ENCODE data around the gene KIF14. TPM values are rescaled to one million over a fixed set of nuclear protein-coding genes. Genes with fewer than 3 reads are reported as not detected.

Gene KIF14
- total and polyA plus RNA-seq, 2 donors (not counting 3 experiments of a cell fraction or from before 2014, with no cell fraction given): 1.5 to 13.8 TPM

- ChIA-PET CTCF (no interaction called here), POLR2A (no interaction called here)
Observed at GRCh38 chr1:200520735-200521134, 99.8 kb downstream of the KIF14 start.

More at GRCh38 chr1:200520735-200521134, 99.8 kb downstream of the KIF14 start:
- H3K27me3 ChIP-seq (ENCODE audit: control insufficient read depth in 2 of 2, insufficient read depth in 2 of 2, low read length in 2 of 2): peaks cover 0 to 4% of the 10 kb centered on the region in 2 experiments
- H3K9ac ChIP-seq (replicated peaks; ENCODE audit: extremely low read depth, insufficient read depth, low read length): no peak overlapping the region
- H3K4me3 ChIP-seq (replicated peaks in 1 of 3; ENCODE audit: insufficient read depth in 1 of 3, low read depth in 1 of 3, low read length in 3 of 3): no peak overlapping the region
- no peak overlapping the region for H3K4me2 ChIP-seq (ENCODE audit: insufficient read depth, low read length)
- H3K4me1 ChIP-seq (ENCODE audit: control insufficient read depth, extremely low read depth, insufficient read depth, low read length): no peaks in the 10 kb centered on the region
- no peak for FAIRE-seq
- no peaks in the 10 kb centered on the region for H4K20me1 ChIP-seq (replicated peaks; ENCODE audit: control insufficient read depth, extremely low read depth, insufficient read depth, low read length)
- DNase-seq (ENCODE audit: low read depth, low spot score): no peak
- no peaks in the 10 kb centered on the region for H3K79me2 ChIP-seq (ENCODE audit: control insufficient read depth, insufficient read depth, low read length)
- no peak overlapping the region for H3K27ac ChIP-seq (ENCODE audit: insufficient read depth, low read depth, low read length)
- no peak overlapping the region for H2AFZ ChIP-seq (ENCODE audit: low read depth, low read length)
- BruUV-seq (replicated peaks): no TSS peak
- dilution Hi-C loops (cut with MboI; ENCODE audit: extremely low pct_ligation_motif_present, low sequenced_read_pairs) (no loop called here), intact Hi-C loops (cut with micrococcal nuclease) (no loop called here)
- no peaks in the 10 kb centered on the region for H3K36me3 ChIP-seq (ENCODE audit: control insufficient read depth in 2 of 2, extremely low read depth in 1 of 2, insufficient read depth in 2 of 2, low read length in 2 of 2)
- TF ChIP-seq CTCF (IDR thresholded peaks at IDR 0.05; ENCODE audit: extremely low read depth in 1 of 2, insufficient read depth in 1 of 2, low read depth in 1 of 2, low read length in 2 of 2) (no peak), GATA2 (IDR thresholded peaks at IDR 0.05; ENCODE audit: insufficient read depth, insufficient read length, low read depth, low read length) (no peak), EZH2 (IDR thresholded peaks at IDR 0.05; ENCODE audit: borderline replicate concordance, low read depth, low read length, severe bottlenecking) (no peak), MAX (IDR thresholded peaks at IDR 0.05; ENCODE audit: insufficient read depth, insufficient read length) (no peak), JUN (IDR thresholded peaks at IDR 0.05; ENCODE audit: borderline replicate concordance, insufficient read depth, insufficient read length, low read depth) (no peak), POLR2A (IDR thresholded peaks at IDR 0.05; ENCODE audit: low read depth, low read length) (no peak), POLR2AphosphoS5 (IDR thresholded peaks at IDR 0.05; ENCODE audit: insufficient read depth, low read depth, low read length) (no peak), FOS (IDR thresholded peaks at IDR 0.05; ENCODE audit: borderline replicate concordance, insufficient read depth, low read length) (no peak)
- H3K9me3 ChIP-seq (replicated peaks; ENCODE audit: control insufficient read depth, insufficient read depth, low read length): no peaks in the 10 kb centered on the region
- H3K9me1 ChIP-seq (replicated peaks; ENCODE audit: control insufficient read depth, extremely low read depth, insufficient read depth, low read length): no peaks in the 10 kb centered on the region

Data from endothelial cell of umbilical vein (primary cell).